ENCODE data around the gene DOK7.

Gene DOK7

GRCh38 chr4:3515646-3516045 is 52.5 kb downstream of the DOK7 start:
- no peak for TF ChIP-seq CTCF (IDR thresholded peaks at IDR 0.05)

DNA sequence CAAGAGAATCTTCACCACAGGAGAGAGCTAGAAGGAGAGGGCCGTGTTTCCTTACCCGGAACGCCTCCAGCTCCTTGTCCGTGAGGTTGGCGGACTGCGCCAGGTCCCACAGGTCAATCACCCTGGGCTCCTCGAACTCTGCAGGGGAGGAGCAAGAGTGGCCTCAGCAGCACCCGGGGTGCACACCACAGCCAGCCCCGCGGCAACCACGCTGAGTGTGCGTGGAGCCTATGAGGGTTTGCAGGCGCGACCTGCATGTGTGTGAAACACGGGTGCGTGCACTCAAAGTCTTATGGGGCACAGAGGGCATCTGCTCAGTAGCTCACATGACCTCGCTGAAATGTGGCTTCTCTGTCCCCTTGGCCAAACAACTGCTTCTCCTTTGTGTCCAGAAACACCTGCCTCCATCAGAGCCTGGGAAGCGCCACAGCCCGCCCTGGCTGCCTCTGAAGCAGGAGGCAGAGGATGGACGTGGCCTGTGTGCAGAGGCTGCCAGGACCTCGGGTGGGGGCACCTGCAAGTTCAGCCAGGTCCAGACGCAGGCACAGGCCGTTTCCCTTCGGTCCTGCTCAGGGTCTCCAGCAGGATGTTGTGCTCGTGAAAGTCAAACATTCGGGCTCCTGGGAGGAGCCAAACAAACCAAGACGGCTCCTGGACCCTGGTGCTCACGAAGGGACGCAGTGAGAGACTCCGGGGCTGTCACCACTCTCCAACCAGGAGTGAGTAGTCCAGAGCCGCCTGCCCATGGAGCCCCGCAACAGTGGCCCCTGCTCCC is 53.1 kb downstream of the DOK7 start:
- no peak for TF ChIP-seq CTCF (IDR thresholded peaks at IDR 0.05)

DNA sequence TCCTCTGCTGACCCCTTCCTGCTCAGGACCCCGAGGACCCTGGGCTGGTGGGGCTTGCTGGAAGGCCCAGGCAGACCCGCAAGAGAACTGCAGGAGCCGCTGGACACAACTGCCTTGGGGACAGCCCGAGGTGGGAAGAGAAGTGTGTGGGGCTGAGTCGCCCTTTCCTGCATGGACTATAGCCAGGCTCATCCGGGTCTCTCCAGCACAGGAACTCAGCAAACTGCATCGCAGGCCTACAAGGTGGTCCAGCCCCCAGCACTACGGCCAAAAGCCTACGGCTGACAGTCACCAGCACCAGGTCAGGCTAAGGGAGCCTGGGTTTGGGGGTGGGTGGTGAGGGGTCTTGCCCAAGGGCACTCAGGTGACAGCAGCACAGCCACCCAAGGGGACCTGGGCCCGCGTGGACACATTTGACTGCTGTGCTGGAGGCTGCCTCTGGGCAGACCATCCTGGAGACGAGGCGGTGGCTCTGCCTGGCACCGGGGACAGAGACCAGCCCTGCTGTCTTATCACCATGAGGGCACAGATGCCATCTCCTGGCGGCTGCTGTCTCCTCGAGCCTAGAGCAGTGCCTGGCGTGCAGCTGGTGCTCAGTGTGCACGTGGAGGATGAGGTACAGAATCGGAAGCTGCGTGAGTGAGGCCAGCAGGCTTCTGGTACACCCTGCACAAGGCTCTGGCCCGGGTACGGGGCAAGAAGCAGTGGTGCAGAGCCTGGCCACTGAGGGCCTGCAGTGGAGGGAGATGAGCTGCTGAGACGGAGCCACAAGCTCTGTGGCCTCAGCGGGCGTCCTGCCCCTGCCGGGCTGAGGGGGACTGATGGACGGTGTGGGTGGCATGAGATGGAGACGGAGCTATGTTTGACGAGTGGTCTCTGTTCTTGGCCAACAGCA is 54.0 kb downstream of the DOK7 start:
- no peak for TF ChIP-seq CTCF (IDR thresholded peaks at IDR 0.05)

GRCh38 chr4:3517731-3518510 is 54.8 kb downstream of the DOK7 start:
- TF ChIP-seq CTCF (IDR thresholded peaks at IDR 0.05): no peak

GRCh38 chr4:3518511-3518880 is 55.4 kb downstream of the DOK7 start:
- TF ChIP-seq CTCF (IDR thresholded peaks at IDR 0.05): no peak

- TF ChIP-seq CTCF (IDR thresholded peaks at IDR 0.05): no peak
Measured at GRCh38 chr4:3518941-3519340, 55.8 kb downstream of the DOK7 start.

DNA sequence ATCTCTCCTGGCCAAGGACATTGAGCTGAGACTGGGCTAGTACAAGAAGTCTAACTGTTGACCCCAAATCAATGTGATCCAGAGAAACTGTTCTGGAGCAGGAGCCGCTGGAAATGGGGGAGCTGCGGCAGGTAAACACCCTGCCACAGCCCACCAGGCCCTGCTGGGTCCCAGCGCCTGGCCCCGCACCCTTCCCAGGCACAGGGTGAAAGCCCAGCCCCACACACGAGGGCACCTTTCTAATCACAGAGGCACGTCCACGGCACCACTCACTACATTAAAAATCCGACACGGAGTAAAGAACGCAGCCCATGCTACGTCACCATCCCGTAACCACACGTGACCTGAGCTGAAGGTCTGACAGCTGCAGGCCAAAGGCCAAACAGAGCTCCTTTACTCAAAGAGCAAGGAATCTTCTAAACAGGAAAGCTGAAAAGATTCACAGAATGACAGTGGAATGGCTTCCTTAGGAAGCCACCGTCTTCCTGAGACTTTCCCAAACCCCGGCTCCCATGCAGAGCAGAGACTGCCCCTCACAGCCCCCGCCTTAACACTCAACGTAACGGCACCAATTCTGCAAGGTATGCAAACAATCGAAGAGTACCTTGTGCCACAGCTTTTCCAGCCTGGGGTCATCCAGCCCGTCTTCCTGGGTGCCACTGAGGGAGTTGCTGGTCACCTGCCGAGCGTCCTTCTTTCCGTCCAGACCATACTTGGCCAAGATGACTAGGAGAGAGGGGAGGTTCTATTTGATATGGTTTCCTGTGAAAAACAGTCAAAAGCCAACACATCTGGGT is 56.6 kb downstream of the DOK7 start:
- TF ChIP-seq CTCF (IDR thresholded peaks at IDR 0.05): no peak

Measured in LNCAP (cell line).